T-helper 2 cell treated with Interferon-gamma antibody and Interleukin-4, amounts not matched to agents 100 ng/mL and 5 ng/mL, for 36 hours (primary cell): ENCODE results near the gene FBXO44. TPM values are rescaled to one million over a fixed set of nuclear protein-coding genes. Genes with fewer than 3 reads are reported as not detected.
"Not testable (repeated sequence)": the region's sequence is repeated elsewhere in the genome, so short reads cannot be mapped to it uniquely, and the experiment has no call there.

Experiments used
- intact Hi-C: fragments of 100-400 bp; cut with micrococcal nuclease; formaldehyde crosslinking; loops from one replicate; pipeline ENCODE4 v1.15.1; 2023
- total RNA-seq: library from RNA; stranded (reverse); gene quantifications from 2 replicates; pipeline ENCODE4 v1.2.3, GENCODE V29; 2022

FBXO44 gene
- 21.8 and 23.2 TPM in 2 replicates for total RNA-seq

GRCh38 chr1:11654137-11654938 is at the start of gene FBXO44, which contains the start of gene FBXO2:
FBXO44 (plus strand) TSS chr1:11654877; CDS start chr1:11655836, 959 bp downstream.
FBXO2 (minus strand) TSS chr1:11654429; CDS start chr1:11654340, 89 bp downstream.
- intact Hi-C loops, result loop anchor here (1.0 to 5.0 kb wide), 3 partner anchors 27 to 253 kb away; partner anchors contain the start of gene MAD2L2

- intact Hi-C loops, result no loop called here
These were observed 47.9 kb upstream of the FBXO44 start for GRCh38 chr1:11606775-11607174.

- intact Hi-C loops, result not testable (repeated sequence)
These were observed 46.0 kb upstream of the FBXO44 start for GRCh38 chr1:11608596-11609130.

- intact Hi-C loops, result not testable (repeated sequence)
These were observed 45.3 kb upstream of the FBXO44 start for GRCh38 chr1:11609378-11609777.

GRCh38 chr1:11610629-11611180 is 44.0 kb upstream of the FBXO44 start:
- intact Hi-C loops, result no loop called here

- intact Hi-C loops, result no loop called here
These were observed 42.9 kb upstream of the FBXO44 start for GRCh38 chr1:11611638-11612327.

- intact Hi-C loops, result no loop called here
These were observed 41.3 kb upstream of the FBXO44 start for GRCh38 chr1:11613347-11613746.

GRCh38 chr1:11615090-11615489 is 39.6 kb upstream of the FBXO44 start:
- intact Hi-C loops, result no loop called here

- intact Hi-C loops, result no loop called here
These were observed 37.9 kb upstream of the FBXO44 start for GRCh38 chr1:11616766-11617165.

GRCh38 chr1:11617314-11617713 is 37.4 kb upstream of the FBXO44 start:
- intact Hi-C loops, result no loop called here

GRCh38 chr1:11617741-11618140 is 36.9 kb upstream of the FBXO44 start:
- intact Hi-C loops, result no loop called here

- intact Hi-C loops, result no loop called here
These were observed 34.3 kb upstream of the FBXO44 start for GRCh38 chr1:11620405-11620804.

GRCh38 chr1:11620924-11621323 is 33.8 kb upstream of the FBXO44 start:
- intact Hi-C loops, result no loop called here

GRCh38 chr1:11622398-11622797 is 32.3 kb upstream of the FBXO44 start:
- intact Hi-C loops, result no loop called here

GRCh38 chr1:11623702-11624101 is 31.0 kb upstream of the FBXO44 start:
- intact Hi-C loops, result no loop called here

- intact Hi-C loops, result no loop called here
These were observed 28.1 kb upstream of the FBXO44 start for GRCh38 chr1:11626551-11626950.

GRCh38 chr1:11628767-11629166 is 25.9 kb upstream of the FBXO44 start:
- intact Hi-C loops, result no loop called here

- intact Hi-C loops, result no loop called here
These were observed 25.3 kb upstream of the FBXO44 start for GRCh38 chr1:11629184-11630016.

GRCh38 chr1:11634365-11635192 is 20.1 kb upstream of the FBXO44 start:
- intact Hi-C loops, result no loop called here

- intact Hi-C loops, result no loop called here
These were observed 16.6 kb upstream of the FBXO44 start for GRCh38 chr1:11638121-11638520.
